AG09309 (cell line): ENCODE data around the gene USP49.
"Not testable (repeated sequence)": the region's sequence is repeated elsewhere in the genome, so short reads cannot be mapped to it uniquely, and the experiment has no call there.

Source experiments
- DNase-seq: peaks from one replicate; pipeline ENCODE4 v3.0.0-alpha.2; 2010; ENCODE audit warnings: low read depth
- H3K4me3 ChIP-seq: 2 replicates; pipeline ENCODE4 v1.5.1; 2011; ENCODE audit warnings: mild to moderate bottlenecking, low read depth, low read length, moderate library complexity; ENCODE audit not compliant: control insufficient read depth
- TF ChIP-seq, protein P1 (sequence below): IDR thresholded peaks from 2 replicates; pipeline ENCODE4 v1.5.1; 2011; ENCODE audit warnings: mild to moderate bottlenecking, low read depth, low read length, inconsistent platforms; ENCODE audit not compliant: insufficient read depth, control insufficient read depth; ENCODE audit errors: missing control alignments

USP49 gene

DNA sequence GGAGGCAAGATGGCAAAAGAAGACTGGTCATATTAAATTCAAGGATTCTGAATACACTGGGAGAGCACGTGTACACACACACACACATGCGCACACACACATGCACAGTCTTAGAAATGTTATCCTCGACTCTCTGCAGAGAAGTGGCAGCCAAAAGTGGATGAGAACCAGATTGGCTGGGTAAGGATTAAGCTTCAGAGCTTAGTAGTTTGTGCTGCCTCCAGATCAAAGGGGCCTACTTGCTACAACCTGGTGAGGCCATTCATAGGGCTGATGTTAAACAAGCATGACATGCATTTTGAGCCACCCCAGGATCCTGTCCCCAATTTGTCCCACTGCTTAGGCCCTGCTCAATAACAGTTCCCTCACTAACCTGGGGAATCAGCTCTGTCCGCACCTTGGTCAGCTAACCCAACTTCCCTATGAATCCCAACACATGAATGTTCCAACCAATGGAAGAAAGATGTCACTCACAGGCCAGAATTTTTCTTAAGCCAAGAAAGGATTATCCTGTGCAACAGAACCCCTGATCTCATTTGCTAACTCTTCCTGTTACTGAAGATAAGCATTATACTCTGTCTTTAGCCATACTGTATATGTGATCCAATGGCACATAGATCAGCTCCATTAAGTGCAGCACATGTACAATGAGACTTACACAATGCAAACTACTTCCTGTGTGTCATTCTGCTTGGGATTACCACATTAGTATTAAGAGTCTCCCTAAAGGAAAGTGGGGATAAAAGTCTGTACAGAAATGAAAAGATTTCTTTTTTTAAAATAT is 76.7 kb downstream of the USP49 start:
- DNase-seq = no peak
- no peak overlapping the region for H3K4me3 ChIP-seq
- TF ChIP-seq, protein P1, sequence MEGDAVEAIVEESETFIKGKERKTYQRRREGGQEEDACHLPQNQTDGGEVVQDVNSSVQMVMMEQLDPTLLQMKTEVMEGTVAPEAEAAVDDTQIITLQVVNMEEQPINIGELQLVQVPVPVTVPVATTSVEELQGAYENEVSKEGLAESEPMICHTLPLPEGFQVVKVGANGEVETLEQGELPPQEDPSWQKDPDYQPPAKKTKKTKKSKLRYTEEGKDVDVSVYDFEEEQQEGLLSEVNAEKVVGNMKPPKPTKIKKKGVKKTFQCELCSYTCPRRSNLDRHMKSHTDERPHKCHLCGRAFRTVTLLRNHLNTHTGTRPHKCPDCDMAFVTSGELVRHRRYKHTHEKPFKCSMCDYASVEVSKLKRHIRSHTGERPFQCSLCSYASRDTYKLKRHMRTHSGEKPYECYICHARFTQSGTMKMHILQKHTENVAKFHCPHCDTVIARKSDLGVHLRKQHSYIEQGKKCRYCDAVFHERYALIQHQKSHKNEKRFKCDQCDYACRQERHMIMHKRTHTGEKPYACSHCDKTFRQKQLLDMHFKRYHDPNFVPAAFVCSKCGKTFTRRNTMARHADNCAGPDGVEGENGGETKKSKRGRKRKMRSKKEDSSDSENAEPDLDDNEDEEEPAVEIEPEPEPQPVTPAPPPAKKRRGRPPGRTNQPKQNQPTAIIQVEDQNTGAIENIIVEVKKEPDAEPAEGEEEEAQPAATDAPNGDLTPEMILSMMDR = no peak

- H3K4me3 ChIP-seq = no peak overlapping the region
- DNase-seq = no peak
- TF ChIP-seq, protein P1 = no peak
Measured at GRCh38 chr6:41815587-41815986, 79.6 kb downstream of the USP49 start.

GRCh38 chr6:41814629-41815028 is 80.5 kb downstream of the USP49 start:
- TF ChIP-seq, protein P1 = no peak
- H3K4me3 ChIP-seq = no peak overlapping the region
- no peak for DNase-seq

GRCh38 chr6:41813956-41814355 is 81.2 kb downstream of the USP49 start:
- no peak for DNase-seq
- TF ChIP-seq, protein P1 = no peak
- no peak overlapping the region for H3K4me3 ChIP-seq

DNA sequence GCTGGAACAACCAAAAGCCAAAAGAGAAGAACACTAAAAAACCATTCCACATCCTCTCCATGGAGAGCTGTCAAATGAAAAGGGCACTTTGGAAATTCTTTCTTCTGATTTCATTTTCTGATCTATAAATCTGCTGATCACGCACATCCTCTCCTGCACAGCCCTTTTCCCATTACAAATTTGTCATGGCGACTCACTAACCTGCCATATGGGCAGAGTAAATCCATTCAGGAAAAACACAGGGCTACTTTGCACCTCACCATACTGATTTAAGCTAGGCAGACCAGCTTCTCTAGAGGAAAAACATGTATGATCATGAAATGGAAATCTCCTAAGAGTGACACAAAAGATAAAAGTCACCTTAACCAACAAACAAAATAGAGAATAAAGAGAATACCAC is 81.7 kb downstream of the USP49 start:
- DNase-seq = no peak
- TF ChIP-seq, protein P1 = no peak
- no peak overlapping the region for H3K4me3 ChIP-seq

DNA sequence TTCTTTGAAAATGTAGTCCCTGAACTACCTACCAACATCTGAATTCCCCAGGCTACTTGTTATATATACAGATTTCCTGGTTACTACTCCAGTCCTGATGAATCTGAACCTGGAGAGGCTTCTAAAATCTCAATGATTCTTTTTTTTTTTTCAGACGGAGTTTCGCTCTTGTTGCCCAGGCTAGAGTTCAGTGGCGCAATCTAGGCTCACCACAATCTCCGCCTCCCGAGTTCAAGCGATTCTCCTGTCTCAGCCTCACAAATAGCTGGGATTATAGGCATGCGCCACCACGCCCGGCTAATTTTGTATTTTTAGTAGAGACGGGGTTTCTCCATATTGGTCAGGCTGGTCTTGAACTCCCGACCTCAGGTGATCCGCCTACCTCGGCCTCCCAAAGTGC is 83.2 kb downstream of the USP49 start:
- H3K4me3 ChIP-seq, DNase-seq: not testable (repeated sequence)

- TF ChIP-seq, protein P1 = no peak
- H3K4me3 ChIP-seq = no peak overlapping the region
- DNase-seq = no peak
Measured at GRCh38 chr6:41811095-41811494, 84.1 kb downstream of the USP49 start.
